ENCODE results near the gene NSMCE4A.
"Not testable (repeated sequence)": the region's sequence is repeated elsewhere in the genome, so short reads cannot be mapped to it uniquely, and the experiment has no call there.

The NSMCE4A gene

DNA sequence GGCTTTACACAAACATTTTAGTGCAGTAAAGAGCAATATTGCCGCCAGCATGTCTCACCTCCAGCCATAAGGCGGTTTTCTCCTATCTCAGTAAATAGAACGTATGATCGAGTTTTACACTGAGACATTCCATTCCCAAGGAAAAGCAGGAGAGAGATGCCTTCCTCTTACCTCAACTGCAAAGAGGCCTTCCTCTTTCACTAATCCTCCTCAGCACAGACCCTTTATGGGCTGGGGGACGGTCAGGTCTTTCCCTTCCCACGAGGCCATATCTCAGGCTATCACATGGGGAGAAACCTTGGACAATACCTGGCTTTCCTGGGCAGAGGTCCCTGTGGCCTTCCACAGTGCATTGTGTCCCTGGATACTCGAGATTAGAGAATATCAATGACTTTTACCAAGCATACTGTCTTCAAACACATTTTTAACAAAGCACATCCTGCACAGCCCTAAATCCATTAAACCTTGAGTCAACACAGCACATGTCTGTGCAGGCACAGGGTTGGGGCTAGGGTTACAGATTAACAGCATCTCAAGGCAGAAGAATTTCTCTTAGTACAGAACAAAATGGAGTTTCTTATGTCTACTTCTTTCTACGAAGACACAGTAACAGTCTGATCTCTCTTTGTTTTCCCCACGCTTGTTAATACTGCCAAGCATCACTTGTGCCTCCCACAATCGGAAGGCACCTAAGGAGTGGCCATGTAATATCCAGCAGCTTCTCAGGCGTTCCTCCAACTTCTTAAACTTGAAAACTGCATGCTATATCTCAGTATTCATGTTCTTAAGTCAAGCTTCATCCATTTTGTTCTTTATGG, 44.5 kb downstream of the NSMCE4A start:
- DNase-seq, result not testable (repeated sequence)

DNA sequence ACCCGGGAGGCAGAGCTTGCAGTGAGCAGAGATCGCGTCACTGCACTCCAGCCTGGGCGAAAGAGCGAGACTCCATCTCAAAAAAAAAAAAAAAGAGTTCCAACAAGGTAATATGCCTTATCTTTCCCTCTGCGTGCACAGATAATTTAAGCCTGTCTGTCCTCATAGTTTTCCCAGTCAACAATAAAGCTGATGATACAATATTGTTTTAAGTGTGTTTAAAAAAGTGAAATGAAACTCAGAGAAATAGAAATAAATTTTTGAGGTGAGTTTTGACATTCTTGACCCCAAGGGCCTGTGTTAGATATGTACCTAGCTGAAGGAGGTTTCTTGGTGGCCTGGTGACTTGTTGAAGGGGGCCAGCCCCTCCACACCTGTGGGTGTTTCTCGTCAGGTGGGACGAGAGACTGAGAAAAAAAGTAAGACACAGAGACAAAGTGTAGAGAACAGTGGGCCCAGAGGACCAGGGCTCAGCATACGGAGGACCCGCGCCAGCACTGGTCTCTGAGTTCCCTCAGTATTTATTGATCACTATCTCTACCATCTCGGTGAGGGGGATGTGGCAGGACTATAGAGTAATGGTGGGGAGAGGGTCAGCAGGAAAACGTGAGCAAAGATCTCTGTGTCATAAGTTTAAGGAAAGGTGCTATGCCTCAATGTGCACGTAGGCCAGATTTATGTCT, 45.3 kb downstream of the NSMCE4A start:
- not testable (repeated sequence) for DNase-seq

DNA sequence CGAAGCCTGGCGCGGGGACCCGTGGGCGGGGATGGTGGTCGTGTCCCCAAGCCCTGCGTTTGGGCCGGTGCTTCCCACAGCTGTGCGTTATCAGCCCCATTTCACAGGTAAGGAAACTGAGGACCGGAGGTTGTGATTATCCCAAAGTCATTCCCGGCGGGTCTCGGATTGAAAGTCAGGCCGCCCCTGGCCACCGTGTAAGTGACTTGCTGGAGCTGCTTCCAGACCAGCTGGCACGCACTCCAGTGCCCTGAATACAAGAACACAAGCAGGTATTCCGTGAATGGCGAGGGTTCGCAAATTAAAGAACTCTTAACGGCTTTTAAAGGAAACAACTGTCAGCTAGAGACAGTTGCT, 46.5 kb downstream of the NSMCE4A start:
- no peak for DNase-seq

DNA sequence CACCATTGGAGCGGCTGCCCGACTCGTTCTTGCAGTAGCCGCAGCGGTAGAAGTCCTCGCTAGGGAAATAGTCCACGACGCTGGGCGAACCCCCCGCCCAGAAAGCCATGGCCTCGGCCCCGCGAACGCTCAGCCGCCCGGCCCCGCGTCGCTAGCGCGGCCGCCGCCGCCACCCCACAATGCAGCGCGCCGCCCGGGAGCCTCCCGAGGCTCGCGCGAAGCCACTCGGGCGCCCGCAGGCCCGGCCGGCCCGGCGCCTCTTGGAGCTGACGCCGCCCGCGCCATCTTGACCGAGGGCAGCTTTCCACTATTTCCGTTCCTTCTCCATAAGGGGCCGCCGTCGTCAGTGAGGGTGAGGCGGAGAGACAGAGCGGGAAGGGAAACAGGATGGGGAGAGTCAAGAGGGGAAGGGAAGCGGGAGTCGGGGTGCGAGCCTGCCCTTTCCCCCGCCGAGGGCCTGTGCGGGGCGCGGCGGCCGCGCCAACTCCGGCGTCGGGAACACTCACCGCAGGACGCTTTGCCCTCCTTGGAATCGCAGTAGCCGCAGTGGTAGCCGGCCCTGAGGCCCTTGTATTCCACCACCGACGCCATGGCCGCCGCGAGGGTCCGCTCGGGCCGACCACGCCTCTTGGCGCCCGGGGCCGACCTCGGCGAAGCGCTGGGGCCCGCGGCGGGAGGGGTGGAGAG, 47.0 kb downstream of the NSMCE4A start, which contains the start of gene ATE1:
ATE1 (minus strand) TSS at position 191 of the 687 bp plus-strand sequence; CDS start at position 109, 82 bp downstream.
- DNase-seq, result peak; percentile 80

DNA sequence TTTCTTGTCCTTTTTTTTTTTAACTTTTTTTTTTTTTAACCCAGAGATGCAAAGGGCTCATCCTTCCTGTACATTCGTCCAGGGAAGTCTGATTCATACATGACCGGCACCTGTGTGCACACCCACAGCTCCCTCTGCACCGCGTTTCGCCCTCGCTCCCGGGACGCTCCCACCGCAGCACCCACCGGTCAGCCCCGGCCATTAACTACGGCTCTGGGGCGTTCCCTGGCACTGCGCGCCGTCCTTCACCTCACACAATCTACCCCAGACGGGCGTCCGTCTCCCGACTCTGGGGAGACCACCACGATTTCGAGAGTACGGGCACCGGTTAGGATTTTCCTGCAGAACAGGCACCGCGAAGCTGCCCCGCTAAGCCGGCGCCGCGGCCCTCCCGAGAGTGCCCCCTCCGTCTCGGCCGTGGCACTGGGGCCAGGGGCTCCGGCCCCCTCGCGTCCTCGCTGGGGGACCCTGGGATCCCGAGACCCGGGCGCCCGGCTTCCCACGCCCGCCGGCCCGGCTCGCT, 47.6 kb downstream of the NSMCE4A start:
- peak; percentile 32 for DNase-seq

DNA sequence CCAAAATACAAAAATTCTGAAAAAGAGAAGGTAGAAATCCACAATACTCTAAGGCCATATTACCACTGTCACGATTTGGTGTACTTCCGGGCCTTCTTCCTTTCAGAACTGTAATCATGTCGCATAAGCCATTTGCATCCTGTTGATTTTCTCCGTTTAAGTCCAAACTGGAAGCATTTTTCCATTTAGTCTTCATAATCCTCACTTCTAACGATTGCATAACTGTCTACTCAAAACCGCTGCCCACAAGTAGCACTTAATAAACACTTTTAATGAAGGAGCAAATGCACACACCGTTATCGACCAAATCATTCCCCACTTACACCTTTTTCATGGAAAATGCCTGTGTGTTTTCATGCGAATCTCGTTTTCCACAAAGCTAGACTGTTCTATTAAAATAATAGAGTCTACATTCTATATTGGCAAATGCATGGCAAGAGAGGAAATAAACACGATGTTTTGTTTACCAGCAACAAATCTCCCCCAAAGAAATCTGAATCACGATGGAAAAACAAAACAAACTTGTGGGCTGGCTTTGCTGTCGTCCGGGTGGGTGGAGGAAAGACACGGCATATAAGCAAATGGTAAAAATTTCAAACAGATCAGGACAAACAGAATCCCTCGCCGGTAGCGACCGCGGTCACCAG, 48.2 kb downstream of the NSMCE4A start:
- no peak for DNase-seq

DNA sequence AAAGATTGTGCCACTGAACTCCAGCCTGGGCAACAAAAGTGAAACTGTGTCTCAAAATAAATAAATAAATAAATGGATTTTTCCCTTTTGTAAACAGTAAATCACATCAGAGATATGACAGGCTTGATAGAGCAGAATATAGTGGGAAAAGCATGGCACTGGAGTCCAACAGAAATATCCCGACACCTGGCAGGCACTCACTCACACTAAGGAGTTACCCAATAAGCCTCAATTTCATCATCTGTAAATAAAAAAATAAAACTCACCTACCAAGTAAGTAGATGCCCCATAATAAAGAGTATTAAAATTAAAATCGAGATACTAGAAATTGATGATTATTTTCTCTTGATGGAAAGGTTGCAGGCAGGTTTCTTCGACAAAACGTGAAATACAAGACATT, 48.9 kb downstream of the NSMCE4A start:
- DNase-seq, result no peak

DNA sequence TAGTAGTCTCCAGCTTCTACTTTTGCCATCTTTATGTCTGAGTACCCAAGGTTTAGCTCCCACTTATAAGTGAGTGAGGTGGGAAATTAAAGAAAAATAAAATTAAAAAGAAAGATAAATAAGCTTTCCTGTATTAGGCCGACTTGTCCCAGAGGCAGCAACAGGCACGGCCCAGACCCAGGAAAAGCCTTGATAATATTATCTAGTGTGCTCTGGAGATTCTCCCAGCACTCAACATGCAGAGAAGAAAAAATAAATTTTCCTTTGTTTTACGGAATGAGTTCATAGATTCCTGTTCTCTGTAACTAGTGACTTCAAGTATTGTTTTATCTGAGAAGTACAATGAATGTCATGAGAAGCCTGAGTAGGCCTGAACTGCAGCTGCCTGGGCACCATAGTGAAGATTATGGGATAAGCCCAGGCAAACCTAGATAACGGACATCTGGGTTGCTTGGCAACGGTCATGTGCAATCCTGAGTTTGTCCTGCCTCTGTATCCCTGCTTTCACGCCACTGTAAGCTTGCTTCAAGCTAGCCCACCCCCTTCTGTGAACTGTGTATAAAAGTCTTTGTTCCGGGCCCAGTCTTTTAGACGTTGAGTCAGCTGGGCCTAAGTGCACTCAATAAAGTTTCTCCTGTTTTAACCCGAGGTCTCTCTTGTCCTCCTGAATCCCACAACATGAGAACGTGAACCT, 53.6 kb downstream of the NSMCE4A start:
- no peak for DNase-seq

DNA sequence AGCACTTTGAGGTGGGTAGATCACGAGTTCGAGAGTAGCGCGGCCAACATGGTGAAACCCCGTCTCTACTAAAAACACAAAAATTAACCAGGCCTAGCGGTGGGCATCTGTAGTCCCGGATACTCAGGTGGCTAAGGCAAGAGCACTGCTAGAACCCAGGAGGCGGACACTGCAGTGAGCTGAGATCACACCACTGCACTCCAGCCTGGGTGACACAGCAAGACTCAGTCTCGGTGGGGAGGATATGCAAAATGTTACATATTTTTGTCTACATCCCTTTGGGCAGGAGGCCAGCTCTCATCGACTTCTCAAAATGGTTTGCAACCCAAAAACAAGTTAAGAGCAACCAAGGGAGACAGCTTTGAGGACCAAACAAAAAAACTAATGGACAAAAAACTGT, 55.4 kb downstream of the NSMCE4A start:
- DNase-seq, result no peak

DNA sequence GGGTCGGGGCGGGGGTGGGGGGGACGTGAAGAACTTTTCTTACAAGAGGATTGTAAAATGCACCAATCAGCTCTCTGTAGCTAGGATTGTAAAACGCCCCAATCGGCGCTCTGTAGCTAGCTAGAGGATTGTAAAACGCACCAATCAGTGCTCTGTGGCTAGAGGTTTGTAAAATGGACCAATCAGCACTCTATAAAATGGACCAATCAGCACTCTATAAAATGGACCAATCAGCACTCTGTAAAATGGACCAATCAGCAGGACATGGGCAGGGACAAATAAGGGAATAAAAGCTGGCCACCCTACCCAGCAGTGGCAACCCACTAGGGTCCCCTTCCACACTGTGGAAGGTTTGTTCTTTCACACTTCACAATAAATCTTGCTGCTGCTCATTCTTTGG, 56.2 kb downstream of the NSMCE4A start:
- DNase-seq, result not testable (repeated sequence)

DNA sequence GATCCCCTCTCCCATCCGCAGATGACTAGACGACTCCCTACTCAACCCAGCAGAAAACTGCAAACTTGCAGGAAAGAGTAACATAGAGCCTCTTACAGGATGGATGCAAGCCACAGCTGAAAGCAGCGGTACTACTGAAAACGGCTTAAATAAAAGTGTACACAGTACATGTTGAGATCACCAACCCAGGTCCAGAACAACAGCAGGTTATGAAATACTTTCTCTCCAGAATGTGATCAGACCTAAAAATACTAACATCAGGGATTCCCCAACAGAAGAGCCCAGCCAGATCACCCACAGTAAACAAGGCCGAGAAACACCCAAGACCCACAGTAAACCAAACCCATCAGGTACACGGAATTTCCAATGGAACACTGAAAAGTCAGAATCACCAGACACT, 60.4 kb downstream of the NSMCE4A start:
- DNase-seq, result no peak

DNA sequence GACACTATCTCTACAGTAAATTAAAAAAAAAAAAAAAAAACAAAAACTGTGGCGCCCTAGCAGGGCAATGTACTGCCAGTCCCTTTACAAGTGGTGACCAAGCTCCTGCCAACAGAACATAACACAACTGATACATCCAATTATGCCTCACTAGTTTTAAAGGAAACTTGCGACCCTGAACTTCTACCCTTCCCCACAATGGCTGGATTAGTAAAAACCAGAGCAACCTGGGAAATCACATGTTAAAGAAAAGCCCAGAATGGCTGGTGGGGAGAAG, 63.7 kb downstream of the NSMCE4A start:
- no peak for DNase-seq

DNA sequence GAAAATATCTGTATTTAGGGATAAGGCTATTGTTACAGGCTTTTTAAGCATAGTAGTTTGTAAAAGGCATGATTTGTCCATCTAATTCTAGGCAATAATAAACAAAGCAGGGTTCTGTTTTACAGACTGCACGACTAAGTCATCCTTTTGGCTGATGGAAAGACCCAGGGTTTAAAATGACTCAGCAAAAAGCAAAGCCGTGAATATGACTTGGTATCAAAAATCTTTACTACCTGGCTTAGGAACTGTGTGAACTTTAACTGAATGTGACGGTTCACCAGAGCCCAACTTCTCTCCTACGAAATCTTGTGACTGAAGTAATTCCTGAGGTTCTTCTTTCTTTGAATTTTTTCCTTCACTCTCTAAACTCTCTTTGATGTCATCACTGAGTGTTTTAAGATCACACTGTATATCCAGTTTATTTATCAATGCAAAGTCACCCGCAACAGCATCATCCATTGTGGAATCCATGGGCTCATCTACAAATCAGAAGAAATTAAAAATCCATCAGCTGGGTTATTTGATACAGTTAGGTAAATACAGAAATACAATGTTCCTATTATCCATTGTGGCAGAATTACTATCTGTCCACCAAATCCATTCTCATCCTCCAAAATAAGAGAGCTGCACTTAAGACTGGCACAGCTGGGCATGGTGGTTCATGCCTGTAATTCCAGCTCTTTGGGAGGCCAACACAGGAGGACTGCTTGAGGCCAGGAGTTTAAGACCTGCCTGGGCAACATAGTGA, 64.2 kb downstream of the NSMCE4A start:
- no peak for DNase-seq

Measured in activated CD8-positive, alpha-beta memory T cell treated with anti-CD3 and anti-CD28 coated beads, Interleukin-2, amount 50 U/mL, for 4 hours (primary cell).